ENCODE measurements around the gene KRTAP21-1.
"Not testable (repeated sequence)": the region's sequence is repeated elsewhere in the genome, so short reads cannot be mapped to it uniquely, and the experiment has no call there.

Gene KRTAP21-1

DNA sequence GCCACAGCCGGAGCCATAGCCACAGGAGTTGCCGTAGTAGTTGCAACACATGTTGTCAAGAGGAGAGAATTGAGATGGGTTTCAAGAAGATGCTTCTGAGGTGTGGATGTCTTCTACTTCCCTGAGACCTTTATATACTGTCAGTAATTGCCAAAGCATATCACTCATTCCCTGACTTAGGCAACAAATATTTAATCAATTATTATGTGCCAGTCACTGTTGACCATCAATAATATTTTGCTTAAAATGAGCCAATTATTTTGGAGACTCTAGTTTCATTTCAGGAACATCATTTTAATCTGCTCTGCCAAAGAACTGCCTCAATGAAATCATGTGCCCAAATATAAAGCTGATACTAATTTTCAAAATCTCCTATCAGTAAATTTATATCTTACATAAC, at the start of gene KRTAP21-1:
KRTAP21-1 (minus strand) TSS at position 101 of the 400 bp plus-strand sequence; CDS start at position 51, 50 bp downstream.
- not testable (repeated sequence) for DNase-seq (ENCODE audit: low spot score)

DNA sequence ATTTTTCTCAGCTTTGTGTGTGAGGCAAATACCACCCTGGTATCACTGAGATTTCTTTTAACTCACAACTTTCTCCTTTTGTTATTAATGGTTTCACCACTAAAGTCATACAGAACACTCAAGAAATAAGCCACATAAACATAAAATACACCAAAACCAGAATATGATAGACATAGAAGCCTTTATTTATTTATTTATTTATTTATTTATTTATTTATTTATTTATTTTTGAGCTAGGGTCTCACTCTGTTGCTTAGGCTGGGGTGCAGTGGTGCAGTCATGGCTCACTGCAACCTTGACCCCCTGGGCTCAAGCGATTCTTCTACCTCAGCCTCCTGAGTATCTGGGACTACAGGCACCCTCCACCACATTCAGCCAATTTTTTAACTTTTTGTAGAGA, 45.4 kb upstream of the KRTAP21-1 start:
- no peak for DNase-seq (ENCODE audit: low spot score)

DNA sequence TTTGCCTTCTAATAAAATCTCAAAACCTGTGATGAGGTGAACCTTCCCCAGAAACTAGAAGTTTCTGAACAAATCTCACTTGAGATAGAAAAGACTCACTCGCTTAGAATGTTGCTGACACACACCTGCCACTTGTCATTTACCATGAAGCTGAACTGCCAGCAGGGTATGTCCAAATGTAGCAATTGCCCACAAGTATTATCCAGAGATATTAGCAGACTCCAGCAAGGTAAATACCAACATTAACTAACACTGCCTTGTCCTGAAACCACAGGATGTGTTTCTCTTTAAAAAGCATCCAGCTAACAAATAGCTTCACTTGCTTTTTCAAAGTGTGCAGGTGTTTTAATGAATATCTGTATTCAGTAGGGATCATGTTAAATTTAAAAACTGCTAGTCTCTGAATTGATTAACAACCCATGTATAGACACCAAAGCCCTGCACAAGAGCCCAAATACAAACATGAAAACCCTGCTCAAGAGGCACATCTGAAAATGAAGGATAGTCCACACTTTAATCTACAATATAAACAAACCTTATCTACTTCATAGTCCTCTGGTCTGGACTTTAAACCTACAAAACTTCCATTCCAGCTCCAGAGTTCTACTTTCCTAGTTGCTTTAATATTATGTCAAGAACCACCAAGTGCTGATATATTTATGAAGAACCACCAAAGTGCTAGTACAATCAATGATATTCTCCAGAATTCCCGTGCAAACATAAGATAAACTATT, 38.5 kb upstream of the KRTAP21-1 start:
- no peak for DNase-seq (ENCODE audit: low spot score)

DNA sequence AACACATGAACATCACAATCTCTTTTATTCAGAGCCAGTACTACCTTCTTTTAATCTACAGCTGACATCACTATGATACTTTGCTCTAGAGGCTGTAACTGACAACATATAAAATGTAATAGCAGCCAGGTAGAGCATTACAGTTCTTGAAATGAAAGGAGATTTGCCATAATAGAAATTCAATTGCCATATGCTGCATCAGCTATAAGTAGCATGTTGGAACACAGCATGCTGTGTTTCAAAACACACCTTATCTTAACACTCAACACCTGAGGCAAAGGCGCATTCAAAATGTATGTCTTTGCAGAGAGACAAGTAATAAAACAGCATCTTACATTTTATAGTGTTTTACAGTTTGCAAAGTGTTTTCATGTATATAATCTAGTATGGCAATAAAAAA, 24.0 kb upstream of the KRTAP21-1 start:
- DNase-seq (ENCODE audit: low spot score), result no peak

DNA sequence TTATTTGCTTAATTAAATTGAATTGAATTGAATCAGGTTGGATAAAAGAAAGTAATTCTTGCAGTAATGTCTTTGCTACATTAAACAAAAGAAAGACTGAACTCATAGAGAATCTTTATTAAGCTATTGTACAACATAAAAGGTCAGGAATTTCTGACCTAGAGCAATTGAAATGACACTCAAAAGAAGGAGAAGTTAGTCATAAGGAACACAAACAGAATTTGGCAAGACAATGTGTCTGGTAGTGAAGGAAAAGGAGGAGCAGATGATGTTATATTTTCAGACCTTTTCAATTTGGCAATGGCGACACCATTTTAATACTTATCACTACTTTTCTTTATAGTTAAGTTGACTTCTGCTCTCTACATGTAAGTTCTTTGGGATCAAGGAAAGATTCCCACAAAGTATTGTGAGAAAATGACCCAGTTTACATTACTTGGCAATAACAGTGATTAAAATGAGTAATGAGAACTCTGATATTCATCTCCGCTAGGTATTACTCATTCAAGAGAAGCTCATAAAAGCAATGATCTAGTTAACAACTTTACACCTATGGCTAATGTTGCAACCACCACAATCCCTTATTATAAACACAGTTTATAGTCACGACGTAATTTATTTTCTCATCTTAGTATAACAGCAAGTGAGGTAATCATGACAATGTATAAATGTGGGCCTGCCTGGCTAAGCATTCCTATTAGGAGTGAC, 14.7 kb upstream of the KRTAP21-1 start:
- DNase-seq (ENCODE audit: low spot score), result no peak

DNA sequence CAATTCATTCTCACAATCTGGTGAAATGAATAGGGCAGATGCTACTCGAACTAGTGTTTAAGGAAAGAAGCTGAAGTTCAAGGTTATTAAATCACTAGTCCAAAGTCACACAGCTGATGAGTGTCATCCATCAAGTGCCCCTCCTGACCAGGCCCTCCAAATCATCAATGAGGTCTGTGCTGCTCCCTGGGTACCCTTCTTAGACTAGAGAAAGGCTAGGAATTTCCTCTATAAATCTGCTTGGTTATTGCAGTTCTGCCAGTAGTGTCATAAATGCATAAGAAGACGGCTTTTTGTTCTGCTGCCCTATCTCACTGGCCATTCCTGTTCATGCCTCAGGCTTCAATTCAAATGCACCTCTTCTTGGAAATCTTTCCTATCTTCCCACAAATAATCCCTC, 5.5 kb upstream of the KRTAP21-1 start:
- DNase-seq (ENCODE audit: low spot score), result no peak

DNA sequence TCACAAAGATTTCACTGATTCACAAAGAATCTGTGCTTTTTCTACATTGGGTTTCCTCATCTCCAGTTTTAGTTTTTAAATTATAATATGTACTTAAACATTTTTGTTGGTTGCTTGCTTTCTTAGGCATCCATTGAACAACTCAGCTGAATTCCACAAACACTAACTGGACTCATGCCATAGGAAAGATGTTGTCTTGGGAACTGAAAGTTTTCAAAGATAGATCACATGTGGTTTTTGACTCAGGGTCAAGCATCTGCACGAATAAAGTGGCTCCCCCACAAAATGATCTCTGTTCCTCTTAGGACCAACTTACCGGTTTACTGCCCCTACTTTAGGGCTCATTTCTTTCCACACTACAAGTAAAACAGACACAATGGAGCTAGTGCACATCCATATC, 3.1 kb upstream of the KRTAP21-1 start:
- no peak for DNase-seq (ENCODE audit: low spot score)

DNA sequence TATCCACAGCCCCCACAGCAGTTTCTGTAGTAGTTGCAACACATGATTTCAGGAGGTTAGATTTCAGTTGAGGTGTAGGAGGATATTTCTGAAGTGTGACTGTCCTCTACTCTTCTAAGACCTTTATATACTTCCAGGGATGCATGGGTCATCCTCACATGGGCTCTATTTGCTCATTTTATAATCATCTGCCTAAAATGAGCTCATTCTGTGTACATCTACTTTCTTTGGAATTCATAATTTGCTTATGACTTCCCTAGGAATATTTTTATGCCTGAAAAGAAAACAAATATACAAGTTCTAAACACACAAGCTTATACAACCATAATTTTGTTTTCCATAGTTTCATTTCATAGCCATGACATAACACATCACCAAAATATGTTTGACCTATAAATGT, 8.1 kb downstream of the KRTAP21-1 start, which contains the start of gene KRTAP21-2:
KRTAP21-2 (minus strand) TSS at position 101 of the 400 bp plus-strand sequence; CDS start at position 44, 57 bp downstream.
- no peak for DNase-seq (ENCODE audit: low spot score)

DNA sequence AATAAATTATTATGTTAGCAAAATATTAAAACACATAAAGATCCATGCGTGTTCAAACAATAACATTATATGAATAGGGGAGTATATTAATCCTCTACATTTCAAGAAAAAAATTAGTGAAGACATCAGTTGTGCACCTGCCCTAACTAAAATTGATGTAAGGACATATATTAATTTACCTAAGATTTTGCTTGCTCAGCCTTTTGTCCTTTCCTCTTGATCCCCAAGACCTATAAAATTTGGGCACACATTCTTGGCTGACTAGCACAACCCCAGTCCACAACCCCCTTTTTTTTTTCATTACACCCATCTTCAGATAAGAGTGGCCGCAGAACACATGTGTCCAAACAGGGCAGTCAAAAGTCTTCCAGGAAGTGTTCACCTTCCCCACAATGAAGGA, 14.8 kb downstream of the KRTAP21-1 start:
- no peak for DNase-seq (ENCODE audit: low spot score)

DNA sequence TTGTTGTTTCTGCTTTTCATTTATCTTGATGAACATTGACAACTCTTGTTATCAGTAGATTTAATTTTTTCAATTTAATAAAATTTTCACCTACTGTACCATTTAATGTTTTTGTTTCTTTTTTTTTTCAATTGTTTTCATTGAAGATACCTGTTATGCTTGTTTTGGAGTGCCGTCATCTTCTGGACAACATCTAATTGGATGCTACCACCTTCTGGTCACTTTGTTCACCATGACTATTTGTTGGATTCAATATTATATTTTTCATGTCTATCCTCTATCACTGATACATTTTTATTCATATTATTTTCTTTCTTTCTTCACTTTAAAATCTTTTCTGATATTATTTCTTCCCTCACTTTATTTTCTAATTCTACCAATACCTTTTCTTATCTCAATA, 22.2 kb downstream of the KRTAP21-1 start:
- DNase-seq (ENCODE audit: low spot score), result no peak

DNA sequence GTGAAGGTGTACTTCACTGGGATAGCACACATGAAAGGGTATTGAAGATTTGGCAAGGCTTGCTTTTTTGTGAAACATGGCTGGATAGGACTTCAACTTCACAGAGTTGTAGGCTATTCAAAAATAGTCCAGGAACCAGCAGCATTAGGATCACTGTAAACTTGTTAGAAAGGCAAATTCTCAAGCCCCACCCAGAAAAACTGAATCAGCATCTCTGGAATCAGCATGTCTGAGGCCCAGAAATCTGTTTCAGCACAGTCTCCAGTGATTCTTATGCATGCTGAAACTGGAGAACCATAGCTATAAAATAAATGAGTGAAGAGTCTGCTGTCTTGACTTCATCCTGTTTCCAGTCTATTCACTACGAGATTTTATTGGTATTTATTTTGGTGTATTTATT, 28.5 kb downstream of the KRTAP21-1 start:
- DNase-seq (ENCODE audit: low spot score), result no peak

DNA sequence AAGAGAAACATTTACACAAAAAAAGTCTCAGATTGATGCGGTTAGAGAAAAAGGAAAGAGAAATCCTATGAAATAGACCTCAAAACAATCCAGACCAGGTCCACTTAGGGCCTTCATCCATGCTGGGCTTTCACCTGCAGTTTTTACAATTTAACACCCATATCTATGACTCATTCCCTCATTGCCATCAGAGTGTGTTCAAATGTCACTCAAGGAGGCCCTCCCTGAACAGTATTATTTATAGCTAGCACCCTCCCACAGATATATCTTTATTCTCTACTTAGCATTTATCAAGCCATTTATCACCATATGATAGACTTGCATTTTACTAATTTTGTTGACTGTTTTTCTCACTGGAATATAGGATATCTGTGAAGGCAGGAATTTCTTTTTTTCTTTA, 35.8 kb downstream of the KRTAP21-1 start:
- no peak for DNase-seq (ENCODE audit: low spot score)

DNA sequence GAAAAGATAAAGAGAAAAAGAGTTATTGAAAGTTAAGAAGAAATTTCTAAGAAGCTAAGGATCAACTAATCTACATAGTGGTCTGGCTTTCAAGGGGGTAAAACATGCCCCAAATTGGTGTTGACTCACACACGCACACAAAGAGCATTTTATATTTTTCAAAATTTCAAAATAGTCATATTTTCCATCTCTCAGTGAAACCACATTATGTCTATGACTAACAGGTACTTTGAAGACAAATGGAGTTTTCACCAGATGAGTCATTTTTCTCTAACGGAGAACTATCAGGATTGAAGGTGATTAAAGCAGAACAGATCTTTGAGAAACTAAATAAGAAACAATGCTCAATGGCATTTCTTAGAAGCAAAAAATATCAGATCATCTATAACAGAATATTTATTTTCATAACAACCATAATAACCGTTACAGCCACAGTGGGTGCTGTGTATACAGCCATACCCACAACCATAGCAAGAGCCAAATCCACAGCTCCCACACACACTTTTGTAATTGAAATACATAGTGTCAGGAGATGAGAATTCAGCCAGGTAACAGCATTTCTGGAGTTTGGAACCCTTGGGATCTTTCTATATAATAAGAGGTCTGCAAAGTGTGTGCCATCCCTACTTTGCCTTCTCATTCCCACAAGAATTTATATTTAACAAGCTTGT, 36.9 kb downstream of the KRTAP21-1 start, which contains the start of gene KRTAP21-3:
KRTAP21-3 (minus strand) TSS at position 539 of the 671 bp plus-strand sequence; CDS start at position 521, 18 bp downstream.
- no peak for DNase-seq (ENCODE audit: low spot score)

DNA sequence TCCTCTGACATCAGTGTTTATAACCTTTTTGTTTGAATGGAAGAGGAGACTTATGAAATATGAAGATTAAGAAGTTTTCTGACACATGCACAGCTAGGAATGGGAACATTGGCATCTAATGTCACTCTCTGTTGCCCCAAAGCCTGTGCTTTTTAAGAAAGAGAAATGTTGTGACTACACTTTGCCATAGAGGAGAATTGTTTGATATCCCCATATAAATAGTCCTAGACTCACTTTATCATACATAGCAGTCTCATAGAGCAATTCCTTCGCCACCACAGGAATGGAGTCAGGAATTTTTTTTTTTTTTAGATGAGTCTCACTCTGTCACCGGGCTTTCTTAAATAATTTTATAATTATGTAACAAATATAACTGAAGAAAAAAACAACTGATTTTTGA, 38.1 kb downstream of the KRTAP21-1 start:
- no peak for DNase-seq (ENCODE audit: low spot score)

DNA sequence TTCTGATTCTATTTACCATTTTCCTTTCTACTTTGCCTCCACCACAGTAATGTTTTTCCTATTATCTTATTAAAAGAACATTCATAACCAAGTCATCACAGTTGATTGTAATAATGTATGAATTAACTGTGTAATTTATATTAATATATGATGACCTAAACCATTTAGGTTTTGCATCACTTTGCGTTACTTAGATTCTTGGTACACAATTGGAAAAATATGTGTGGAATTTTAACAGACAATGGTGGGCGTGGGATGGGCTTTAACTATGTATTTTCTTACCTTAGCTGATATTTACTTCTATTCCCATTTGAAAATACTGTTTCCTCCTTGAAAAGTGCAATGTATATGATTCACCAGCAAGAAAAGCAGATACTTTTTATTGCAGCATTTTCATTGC, 40.3 kb downstream of the KRTAP21-1 start:
- no peak for DNase-seq (ENCODE audit: low spot score)

DNA sequence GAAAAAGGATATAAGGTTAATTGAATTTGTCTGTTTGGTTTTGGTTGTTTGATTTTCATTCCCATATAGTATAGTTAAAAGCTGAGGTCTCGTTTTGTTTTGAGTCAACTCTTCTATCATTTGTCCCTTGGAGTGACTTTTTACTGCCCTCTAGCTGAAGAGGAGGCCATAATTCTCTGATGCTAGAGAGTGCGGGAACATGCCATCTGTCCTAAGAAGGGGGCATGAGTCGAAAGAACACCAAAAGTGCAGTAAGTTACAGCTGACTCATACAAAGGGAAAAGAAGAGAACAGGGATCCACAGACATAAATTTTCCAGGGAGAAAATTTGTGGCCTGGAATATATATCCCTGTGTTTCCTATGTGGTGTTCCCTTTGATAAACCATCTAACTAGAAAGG, 40.8 kb downstream of the KRTAP21-1 start:
- DNase-seq (ENCODE audit: low spot score), result no peak

DNA sequence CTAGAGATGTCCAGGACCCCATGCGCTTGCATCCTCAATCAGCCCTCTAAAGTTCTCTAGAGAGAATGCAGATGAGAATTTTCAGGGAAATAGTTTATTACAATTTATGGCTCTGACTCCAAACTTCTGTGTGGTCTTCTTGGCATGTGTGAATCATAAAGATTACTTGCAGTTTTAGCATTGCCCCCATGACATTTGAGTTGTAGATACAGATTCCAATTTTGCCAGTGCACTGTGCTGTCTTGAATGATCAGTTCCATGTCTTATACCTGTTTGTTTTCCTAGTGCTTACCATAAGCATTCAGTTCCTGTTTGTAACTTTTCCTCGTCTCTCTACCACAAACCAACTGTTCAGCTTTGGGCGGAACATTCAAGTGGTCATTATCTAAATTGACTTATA, 41.5 kb downstream of the KRTAP21-1 start:
- DNase-seq (ENCODE audit: low spot score), result no peak

DNA sequence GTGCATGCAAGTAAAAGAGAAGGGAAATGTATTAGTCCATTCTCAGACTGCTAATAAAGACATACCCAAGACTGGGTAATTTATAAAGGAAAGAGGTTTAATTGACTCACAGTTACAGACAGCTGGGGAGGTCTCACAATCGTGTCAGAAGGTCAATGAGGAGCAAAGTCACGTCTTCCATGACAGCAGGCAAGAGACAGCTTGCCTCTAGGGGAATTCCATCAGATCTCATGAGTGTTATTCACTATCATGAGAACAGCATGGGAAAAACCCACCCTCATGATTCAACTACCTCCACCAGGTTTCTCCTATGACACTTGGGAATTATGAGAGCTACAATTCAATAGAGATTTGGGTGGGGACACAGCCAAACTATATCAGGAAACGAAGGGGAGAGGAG, 44.7 kb downstream of the KRTAP21-1 start:
- DNase-seq (ENCODE audit: low spot score), result no peak

DNA sequence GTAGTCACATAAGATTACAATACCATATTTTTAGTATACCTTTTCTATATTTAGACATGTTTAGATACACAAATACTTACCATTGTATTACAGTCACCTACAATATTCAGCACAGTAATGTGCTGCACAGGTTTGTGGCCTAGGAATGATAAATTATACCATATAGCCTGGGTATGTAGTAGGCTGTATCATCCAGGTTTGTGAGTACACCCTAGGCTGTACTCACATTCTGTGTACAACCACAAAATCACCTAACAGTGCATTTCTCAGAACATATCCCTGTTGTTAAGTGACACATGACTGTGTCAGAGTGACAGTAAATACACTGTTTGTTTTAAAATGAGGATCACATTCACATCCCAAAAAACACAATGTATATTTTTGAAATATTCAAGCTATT, 47.8 kb downstream of the KRTAP21-1 start:
- no peak for DNase-seq (ENCODE audit: low spot score)
